Erythroblast (primary cell): ENCODE data around the gene POLRMT.

Source experiments
- GATA1 ChIP-seq: IDR thresholded peaks from 2 replicates; pipeline ENCODE4 v1.6.1; 2011; ENCODE audit warnings: low read depth, mild to moderate bottlenecking, control low read depth, low read length, moderate library complexity
- POLR2A ChIP-seq: IDR thresholded peaks from 2 replicates; pipeline ENCODE4 v1.6.1; 2011; ENCODE audit warnings: mild to moderate bottlenecking, low read length

DNA sequence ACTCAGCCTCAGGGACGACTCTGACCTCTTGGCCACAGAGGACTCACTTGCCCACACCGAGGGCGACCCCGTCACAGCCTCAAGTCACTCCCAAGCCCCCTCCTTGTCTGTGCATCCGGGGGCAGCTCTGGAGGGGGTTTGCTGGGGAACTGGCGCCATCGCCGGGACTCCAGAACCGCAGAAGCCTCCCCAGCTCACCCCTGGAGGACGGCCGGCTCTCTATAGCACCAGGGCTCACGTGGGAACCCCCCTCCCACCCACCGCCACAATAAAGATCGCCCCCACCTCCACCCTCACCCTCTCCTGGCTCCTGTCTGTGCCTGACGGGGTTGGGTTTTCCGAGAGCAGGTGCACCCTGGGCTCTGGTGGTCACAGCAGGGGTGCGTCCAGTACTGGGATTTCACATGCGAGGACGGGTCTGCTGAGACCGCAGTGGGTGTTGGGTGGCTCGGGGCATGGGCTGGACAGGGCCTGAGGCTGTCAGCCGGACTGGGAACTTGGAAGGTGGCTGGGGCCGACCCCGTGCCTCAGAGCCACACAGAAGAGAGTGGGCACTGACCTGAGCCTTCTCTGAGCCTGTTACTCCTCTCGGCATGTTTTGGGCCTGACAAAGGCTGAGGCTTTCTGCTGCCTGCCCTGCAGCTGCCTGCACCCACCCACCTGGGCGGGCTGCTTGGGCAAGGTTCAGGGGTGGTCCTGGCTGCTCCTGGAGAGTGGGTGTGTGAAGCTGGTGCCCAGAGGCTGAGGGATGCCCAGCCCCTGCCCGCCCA is 50.0 kb downstream of the POLRMT start:
- TF ChIP-seq POLR2A: no peak
- no peak for TF ChIP-seq GATA1
